RKO (cell line): ENCODE data around the gene ZSWIM5.
"Not testable (repeated sequence)": the region's sequence is repeated elsewhere in the genome, so short reads cannot be mapped to it uniquely, and the experiment has no call there.

ENCODE experiments used
- DNase-seq: peaks from one replicate; pipeline ENCODE4 v3.0.0-alpha.2; 2016; ENCODE audit warnings: low spot score

ZSWIM5 gene

GRCh38 chr1:45002650-45003645 lies 203.5 kb downstream of the ZSWIM5 start:
- DNase-seq, result no peak

DNA sequence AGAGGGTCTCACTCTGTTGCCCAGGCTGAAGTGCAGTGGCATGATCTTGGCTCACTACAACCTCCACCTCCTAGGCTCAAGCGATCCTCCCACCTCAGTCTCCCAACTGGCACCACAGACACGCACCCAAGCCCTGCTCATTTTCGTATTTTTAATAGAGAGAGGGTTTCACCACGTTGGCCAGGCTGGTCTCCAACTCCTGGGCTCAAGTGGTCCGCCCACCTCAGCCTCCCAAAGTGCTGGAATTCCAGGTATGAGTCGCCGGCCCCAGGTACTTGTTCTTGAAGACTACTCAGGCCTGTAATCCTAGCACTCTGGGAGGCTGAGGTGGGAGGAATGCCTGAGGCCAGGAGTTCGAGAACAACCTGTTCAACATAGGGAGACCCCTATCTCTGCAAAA lies 204.8 kb downstream of the ZSWIM5 start:
- DNase-seq, result not testable (repeated sequence)

GRCh38 chr1:45001011-45001481 lies 205.4 kb downstream of the ZSWIM5 start:
- no peak for DNase-seq

DNA sequence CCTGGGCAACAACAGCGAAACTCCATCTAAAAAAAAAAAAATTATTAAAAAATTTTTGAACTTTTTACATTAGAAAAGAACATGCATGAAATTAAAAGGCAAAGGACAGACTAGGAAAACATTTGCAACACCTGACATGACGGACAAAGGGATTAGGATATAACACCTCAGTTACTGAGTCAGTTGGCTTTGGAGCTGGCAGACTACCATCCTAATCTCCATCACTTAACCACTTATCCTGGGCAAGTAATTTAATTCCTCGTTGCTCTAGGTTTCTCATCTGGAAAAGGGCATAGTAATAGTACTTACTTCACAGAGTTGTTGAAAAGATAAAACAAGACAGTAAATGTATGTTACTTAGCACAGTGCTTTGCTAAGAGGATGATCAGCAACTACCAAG lies 207.2 kb downstream of the ZSWIM5 start:
- no peak for DNase-seq

GRCh38 chr1:44995467-44996238 lies 210.8 kb downstream of the ZSWIM5 start:
- DNase-seq, result no peak

GRCh38 chr1:44994309-44994898 lies 212.0 kb downstream of the ZSWIM5 start:
- DNase-seq, result no peak

DNA sequence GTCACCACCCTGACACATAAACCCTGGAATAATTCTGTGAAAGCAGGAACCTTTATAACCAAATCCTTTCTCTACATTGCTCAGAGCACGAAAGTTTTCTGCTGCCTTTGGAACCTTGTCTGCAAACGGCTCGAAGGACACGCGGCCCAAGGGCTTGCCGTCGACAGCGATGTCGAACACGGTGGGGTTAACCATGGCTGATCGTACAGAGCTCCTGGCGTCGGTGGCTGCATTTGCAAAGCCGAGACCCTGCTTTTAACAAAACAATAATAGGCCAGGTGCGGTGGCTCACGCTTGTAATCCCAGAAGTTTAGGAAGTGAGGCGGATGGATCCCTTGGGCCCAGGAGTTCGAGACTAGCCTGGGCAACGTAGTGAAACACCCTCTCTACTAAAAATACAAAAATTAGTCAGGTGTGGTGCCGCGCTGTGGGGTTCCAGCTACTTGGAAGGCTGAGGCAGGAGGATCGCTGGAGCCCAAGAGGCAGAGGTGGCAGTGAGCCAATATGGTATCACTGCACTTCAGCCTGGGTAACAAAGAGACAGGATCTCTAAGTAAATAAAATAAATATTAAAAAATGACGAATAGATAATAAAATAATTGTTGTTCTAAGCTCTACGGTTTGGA lies 217.8 kb downstream of the ZSWIM5 start:
- no peak for DNase-seq

DNA sequence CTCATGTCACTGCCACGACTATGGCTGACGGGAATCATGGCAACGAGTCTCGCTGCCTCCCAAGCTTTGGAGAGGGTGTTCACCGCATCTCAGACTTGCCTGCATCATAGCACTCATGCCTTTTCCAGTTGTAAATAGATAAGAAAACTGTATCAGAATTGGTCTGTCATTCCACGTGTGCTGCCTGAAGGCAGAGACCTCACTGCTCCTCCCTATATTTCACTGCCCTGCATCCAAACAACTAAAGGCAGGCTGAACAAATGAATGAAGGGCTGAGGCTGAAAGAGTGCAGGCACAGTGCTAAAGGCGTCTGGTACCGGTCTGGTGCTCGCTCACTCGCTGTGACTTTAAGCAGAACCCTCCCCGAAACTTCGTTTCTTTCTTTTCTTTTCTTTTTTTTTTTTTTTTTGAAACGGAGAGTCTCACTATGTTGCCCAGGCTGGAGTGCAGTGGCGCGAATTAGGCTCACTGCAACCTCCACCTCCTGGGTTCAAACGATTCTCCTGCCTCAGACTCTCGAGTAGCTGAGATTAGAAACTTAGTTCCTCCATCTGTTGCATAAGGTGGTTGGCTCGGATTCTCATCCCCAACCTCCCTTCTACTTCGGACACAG lies 220.6 kb downstream of the ZSWIM5 start:
- peak; percentile 35 for DNase-seq

- not testable (repeated sequence) for DNase-seq
Measured at GRCh38 chr1:44977372-44977771, 229.0 kb downstream of the ZSWIM5 start.

DNA sequence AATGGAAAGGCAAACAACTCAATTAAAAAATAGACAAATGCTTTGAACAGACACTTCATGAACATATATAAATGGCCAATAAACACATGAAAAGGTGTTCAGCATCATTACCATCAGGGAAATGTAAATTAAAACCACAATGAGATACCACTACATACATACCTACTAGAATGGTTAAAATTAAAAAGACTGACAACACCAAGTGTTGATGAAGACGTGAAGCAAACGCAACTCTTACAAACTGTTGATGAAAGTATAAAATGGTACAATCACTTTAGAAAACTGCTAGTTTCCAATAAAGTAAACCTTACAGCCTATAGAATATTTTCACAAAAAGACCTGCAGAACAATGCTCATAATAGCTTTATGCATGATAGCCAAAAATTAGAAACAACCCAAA lies 230.2 kb downstream of the ZSWIM5 start:
- no peak for DNase-seq

- DNase-seq, result no peak
Measured at GRCh38 chr1:44973645-44974044, 232.8 kb downstream of the ZSWIM5 start.

DNA sequence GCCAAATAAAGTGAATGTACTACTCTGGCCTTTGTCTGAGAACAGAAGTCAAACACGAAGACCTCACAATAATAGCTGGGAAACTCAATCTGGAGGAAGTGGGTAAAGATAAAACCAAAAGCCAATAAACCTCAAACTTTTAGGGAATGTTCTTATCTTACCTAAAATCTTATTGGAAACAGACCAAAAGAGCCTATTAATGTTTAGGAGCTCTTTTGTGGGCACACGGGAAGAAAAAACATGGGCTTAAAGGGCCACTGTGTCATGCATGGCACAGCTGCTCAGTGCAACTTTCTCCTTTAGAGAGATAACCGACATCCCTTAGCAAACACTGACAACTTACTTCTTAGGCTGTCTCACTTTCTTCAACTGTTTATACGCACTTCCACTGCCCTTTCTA lies 236.1 kb downstream of the ZSWIM5 start:
- DNase-seq, result no peak
